ENCODE measurements around the gene COPB2. TPM values are rescaled to one million over a fixed set of nuclear protein-coding genes. Genes with fewer than 3 reads are reported as not detected.

COPB2 gene
- total and polyA plus RNA-seq, 2 of the 4 experiments (the other 2 are of a cell fraction) = 179 to 363 TPM

- H3K9me3 ChIP-seq (ENCODE audit: control insufficient read depth, insufficient read depth, low read length) = no peaks in the 10 kb centered on the region
- peak overlapping the region; percentile 90 for H4K91ac ChIP-seq (ENCODE audit: insufficient read depth, low read depth, low read length)
- no peak overlapping the region for H3K4me3 ChIP-seq (ENCODE audit: insufficient read depth, low read depth, low read length)
- H3K9ac ChIP-seq (ENCODE audit: low read depth, low read length) = no peak overlapping the region
- peak overlapping the region; percentile 84 for H2AK5ac ChIP-seq (ENCODE audit: low read depth, low read length)
- H2AFZ ChIP-seq (replicated peaks; ENCODE audit: low read length, poor library complexity) = peak overlapping the region; percentile 77
- peak overlapping the region; percentile 76 for H2AK9ac ChIP-seq (replicated peaks; ENCODE audit: low read depth, low read length, poor library complexity)
- peak overlapping the region; percentile 42 for H3K23ac ChIP-seq (ENCODE audit: low read depth, low read length)
- CTCF ChIA-PET = interaction anchor here (1.0 kb wide), 1 partner anchor 11 kb away, joined by 3 read pairs; no protein-coding TSS in a partner anchor
- no peaks in the 10 kb centered on the region for H4K20me1 ChIP-seq (ENCODE audit: insufficient read depth, low read length)
- peak overlapping the region; percentile 90 for H3K4ac ChIP-seq (ENCODE audit: low read depth, low read length)
- peak overlapping the region; percentile 45; the same call in 1 of the 2 replicates for H3K56ac ChIP-seq (ENCODE audit: extremely low read depth, insufficient read depth, low read length)
- POLR2A ChIA-PET (ENCODE audit: unreplicated experiment) = no interaction called here
- H3K27me3 ChIP-seq (ENCODE audit: control insufficient read depth, insufficient read depth, low read length) = no peaks in the 10 kb centered on the region
- no peak for TF ChIP-seq RAD21 (IDR thresholded peaks at IDR 0.05; ENCODE audit: low read length)
- no peak for TF ChIP-seq RFX5 (IDR thresholded peaks at IDR 0.05; ENCODE audit: low read depth, low read length)
- TF ChIP-seq CEBPB (IDR thresholded peaks at IDR 0.05; ENCODE audit: low read depth, low read length) = no peak
- no peak for TF ChIP-seq BHLHE40 (IDR thresholded peaks at IDR 0.05; ENCODE audit: low read depth, low read length)
- no peak for TF ChIP-seq POLR2A (IDR thresholded peaks at IDR 0.05; ENCODE audit: low read depth, low read length)
- TF ChIP-seq CHD1 (IDR thresholded peaks at IDR 0.05; ENCODE audit: low read depth, low read length) = no peak
- no peak overlapping the region for H3K4me2 ChIP-seq (ENCODE audit: low read depth, low read length)
- peak overlapping the region; percentile 92 for H2BK120ac ChIP-seq (ENCODE audit: low read depth, low read length)
- dilution Hi-C loops (cut with HindIII; ENCODE audit: low sequenced_read_pairs, unreplicated experiment) (no loop called here), in situ Hi-C loops (cut with MboI; ENCODE audit: low sequenced_read_pairs) (no loop called here), intact Hi-C loops (cut with micrococcal nuclease) (no loop called here)
- peaks cover 44% of the 10 kb centered on the region for H3K9me1 ChIP-seq (ENCODE audit: insufficient read depth, low read length)
- peak overlapping the region; percentile 57 for H3K27ac ChIP-seq (ENCODE audit: insufficient read depth, low read length)
- no TSS peak for BruUV-seq (replicated peaks)
- peak overlapping the region; percentile 34 for H4K5ac ChIP-seq (ENCODE audit: low read depth, low read length)
- DNase-seq (no peak), ATAC-seq (ENCODE audit: low read depth) (no peak)
- 0% methylated on average over 1 of the region's 2 CpGs; no CpG with 5 or more reads in 1 of the 2 experiments for WGBS, 2 experiments (ENCODE audit: extremely low coverage in 2 of 2, insufficient read length in 1 of 2)
- no peaks in the 10 kb centered on the region for H3K36me3 ChIP-seq (ENCODE audit: control insufficient read depth, insufficient read depth, low read length)
- H3K14ac ChIP-seq (replicated peaks; ENCODE audit: low read depth, low read length) = peak overlapping the region; percentile 75
- peaks cover 31% of the 10 kb centered on the region for H3K4me1 ChIP-seq (ENCODE audit: control insufficient read depth, insufficient read depth, low read length)
- peak overlapping the region; percentile 22 to 68; a peak in 3 of 4 replicates for H4K8ac ChIP-seq (ENCODE audit: low read depth in 2 of 2, low read length in 2 of 2)
- peak overlapping the region; percentile 47; the same call in 1 of the 2 replicates for H3K18ac ChIP-seq (ENCODE audit: low read depth, low read length)
- peak overlapping the region; percentile 48 for H2BK5ac ChIP-seq (ENCODE audit: low read depth, low read length, poor library complexity, severe bottlenecking)
- H2BK15ac ChIP-seq (ENCODE audit: low read depth, low read length) = peak overlapping the region; percentile 87; the same call in 2 of the 3 replicates
- no peaks in the 10 kb centered on the region; a peak in 1 of 4 replicates for H3K79me1 ChIP-seq (ENCODE audit: low read depth in 1 of 2, low read length in 2 of 2)
- H2BK20ac ChIP-seq (ENCODE audit: low read depth, low read length) = peak overlapping the region; percentile 94
Measured at GRCh38 chr3:139309061-139309591, 80.3 kb downstream of the COPB2 start.
